Omental fat pad (tissue), 4 donors: ENCODE data around the gene STAT1. TPM values are rescaled to one million over a fixed set of nuclear protein-coding genes. Genes with fewer than 3 reads are reported as not detected.

Experiments
- ATAC-seq: fragments of 150-250 bp; one replicate; pipeline ENCODE4 v1.9.1; 2016; ENCODE audit warnings: mild to moderate bottlenecking, moderate library complexity; ENCODE audit not compliant: low FRiP score
- DNase-seq: peaks from one replicate; pipeline ENCODE4 v3.0.0-alpha.2; 2019; ENCODE audit warnings: low spot score
- total RNA-seq, 4 donors: library from RNA; depleted of rRNA; stranded (reverse); fragments of >200 nt; gene quantifications; one replicate each; pipeline ENCODE4 v1.1.0, GENCODE V29; 2016
- TF ChIP-seq, protein P1 (sequence below), 3 donors: fragments of 450-650 bp; IDR thresholded peaks; one replicate each; pipeline ENCODE4 v1.5.1; 2016 to 2017; ENCODE audit warnings: antibody characterized with exemption in 3 of 3, mild to moderate bottlenecking in 3 of 3, moderate library complexity in 2 of 3

Gene STAT1
- total RNA-seq, 4 donors from 2014 or later = 63.5 to 161 (median 95.1) TPM

DNA sequence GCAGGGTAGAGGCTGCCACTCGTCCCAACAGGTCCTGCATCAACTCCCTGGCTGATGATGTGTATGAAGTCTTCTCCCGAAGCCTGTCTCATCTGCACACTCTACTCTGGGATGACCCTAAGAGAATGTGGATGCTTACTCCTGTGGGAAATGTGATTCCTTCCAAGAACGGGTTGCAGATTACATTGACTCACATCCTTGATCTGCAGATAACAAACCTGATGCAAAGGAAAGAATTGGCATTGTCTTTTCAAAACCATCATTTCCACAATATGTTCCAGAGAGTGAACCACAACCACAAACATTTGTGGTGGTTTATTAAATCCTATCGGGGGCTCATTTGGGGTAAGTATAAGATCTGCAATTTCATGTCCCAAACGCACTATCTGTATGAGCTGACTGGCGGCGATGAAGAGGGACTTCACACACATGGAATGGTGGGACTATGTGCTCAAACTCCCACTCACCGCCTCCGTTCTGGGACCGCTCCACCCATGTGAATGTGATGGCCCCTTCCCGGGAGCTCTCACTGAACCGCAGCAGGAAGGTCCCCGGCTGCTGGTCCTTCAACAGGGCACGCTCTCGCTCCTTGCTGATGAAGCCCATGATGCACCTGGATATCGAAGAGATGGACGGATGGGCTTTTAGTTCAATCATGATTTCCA, 35.5 kb downstream of the STAT1 start:
- TF ChIP-seq, protein P1, sequence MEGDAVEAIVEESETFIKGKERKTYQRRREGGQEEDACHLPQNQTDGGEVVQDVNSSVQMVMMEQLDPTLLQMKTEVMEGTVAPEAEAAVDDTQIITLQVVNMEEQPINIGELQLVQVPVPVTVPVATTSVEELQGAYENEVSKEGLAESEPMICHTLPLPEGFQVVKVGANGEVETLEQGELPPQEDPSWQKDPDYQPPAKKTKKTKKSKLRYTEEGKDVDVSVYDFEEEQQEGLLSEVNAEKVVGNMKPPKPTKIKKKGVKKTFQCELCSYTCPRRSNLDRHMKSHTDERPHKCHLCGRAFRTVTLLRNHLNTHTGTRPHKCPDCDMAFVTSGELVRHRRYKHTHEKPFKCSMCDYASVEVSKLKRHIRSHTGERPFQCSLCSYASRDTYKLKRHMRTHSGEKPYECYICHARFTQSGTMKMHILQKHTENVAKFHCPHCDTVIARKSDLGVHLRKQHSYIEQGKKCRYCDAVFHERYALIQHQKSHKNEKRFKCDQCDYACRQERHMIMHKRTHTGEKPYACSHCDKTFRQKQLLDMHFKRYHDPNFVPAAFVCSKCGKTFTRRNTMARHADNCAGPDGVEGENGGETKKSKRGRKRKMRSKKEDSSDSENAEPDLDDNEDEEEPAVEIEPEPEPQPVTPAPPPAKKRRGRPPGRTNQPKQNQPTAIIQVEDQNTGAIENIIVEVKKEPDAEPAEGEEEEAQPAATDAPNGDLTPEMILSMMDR (IDR thresholded peaks at IDR 0.05) = no peak
- no peak for ATAC-seq
- no peak for DNase-seq

DNA sequence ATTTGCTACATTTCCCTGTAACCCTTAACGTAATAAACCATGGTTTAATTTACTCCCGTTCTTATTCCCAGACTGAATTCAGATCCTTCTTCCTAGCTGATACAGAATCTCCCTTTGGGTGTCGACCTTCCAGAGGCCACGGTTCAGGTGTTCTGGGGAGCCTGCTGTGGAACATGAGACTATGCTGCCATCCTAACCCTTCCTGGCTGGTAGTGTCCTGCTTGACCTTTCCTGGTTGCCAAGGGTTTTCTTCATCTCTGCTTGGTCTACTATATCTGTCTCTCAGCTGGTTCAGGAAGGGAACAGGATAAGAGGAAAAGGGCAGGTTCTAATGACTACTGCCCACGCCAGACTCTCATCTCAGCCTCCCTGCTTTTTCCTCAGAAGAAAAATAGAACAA, 36.5 kb downstream of the STAT1 start:
- TF ChIP-seq, protein P1 (IDR thresholded peaks at IDR 0.05) = no peak
- ATAC-seq (no peak), DNase-seq (no peak)

GRCh38 chr2:190976521-190976920, 37.5 kb downstream of the STAT1 start:
- TF ChIP-seq, protein P1 (IDR thresholded peaks at IDR 0.05) = no peak
- DNase-seq (no peak), ATAC-seq (no peak)

DNA sequence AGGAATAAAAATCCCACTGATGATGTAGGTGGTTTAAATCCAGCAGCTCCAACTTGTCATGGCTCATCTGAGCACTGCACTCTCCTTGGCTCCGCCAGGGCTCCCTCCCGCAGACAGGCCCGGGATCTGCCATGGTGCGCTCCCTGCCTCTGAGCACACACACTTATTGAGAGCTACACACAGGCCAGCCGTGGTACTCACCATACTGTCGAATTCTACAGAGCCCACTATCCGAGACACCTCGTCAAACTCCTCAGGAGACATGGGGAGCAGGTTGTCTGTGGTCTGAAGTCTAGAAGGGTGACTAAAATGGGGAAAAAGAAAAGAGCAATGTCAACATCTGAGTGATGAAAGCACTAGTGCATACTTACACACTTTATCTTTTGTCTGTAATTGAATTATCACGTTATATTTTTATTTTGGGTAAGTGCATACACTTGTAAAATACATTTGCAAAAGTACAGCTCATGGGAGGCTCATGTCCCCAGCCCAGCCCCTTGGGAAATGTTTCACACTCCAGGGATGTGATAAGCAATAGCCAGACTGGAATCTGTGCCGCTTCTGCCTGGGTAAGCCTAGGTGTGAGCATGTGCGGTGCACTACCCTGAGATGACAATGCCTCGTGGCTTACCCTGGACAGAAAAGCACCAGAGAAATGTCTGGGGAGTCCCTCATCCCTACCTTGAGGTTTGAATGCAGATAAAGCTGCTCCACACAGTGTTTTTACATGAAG, 39.2 kb downstream of the STAT1 start:
- DNase-seq (no peak), ATAC-seq (peak; percentile 35)
- TF ChIP-seq, protein P1 (IDR thresholded peaks at IDR 0.05) = no peak

GRCh38 chr2:190973726-190974628, 40.0 kb downstream of the STAT1 start:
- TF ChIP-seq, protein P1 (IDR thresholded peaks at IDR 0.05) = no peak
- DNase-seq = no peak
- ATAC-seq = peak; percentile 33

DNA sequence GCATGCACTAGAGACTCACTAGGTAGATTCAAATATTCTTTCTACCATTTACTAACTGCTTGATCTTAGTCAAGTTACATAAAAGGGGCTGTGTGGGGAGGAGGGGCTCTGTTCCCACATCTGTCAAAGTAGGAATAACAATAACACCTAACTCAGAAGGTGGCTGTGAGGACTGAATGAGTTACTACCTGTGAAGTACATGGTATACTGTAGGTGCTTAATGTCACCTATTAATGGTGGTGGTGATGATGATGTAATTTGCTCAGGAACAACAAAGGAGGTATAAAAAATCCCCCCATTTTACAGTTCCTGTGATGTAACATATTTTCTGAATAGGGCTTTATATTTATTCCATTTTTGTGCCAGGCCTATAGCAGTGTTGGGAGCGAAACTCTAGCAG, 40.7 kb downstream of the STAT1 start:
- no peak for ATAC-seq
- TF ChIP-seq, protein P1 (IDR thresholded peaks at IDR 0.05) = no peak
- no peak for DNase-seq
